GM10266 (cell line): Measurements from ENCODE around the gene SYDE1.
"Not testable (repeated sequence)": the region's sequence is repeated elsewhere in the genome, so short reads cannot be mapped to it uniquely, and the experiment has no call there.

ENCODE experiments used
- DNase-seq: peaks from one replicate; pipeline ENCODE4 v3.0.0; 2012; ENCODE audit errors: extremely low spot score
- TF ChIP-seq, protein P1 (sequence below): IDR thresholded peaks from 2 replicates; pipeline ENCODE4 v1.5.1; 2012; ENCODE audit warnings: mild to moderate bottlenecking, low read depth; ENCODE audit not compliant: control insufficient read depth, insufficient read depth; ENCODE audit errors: missing control alignments

Gene SYDE1

GRCh38 chr19:15087182-15087581, 20.0 kb upstream of the SYDE1 start:
- no peak for DNase-seq
- TF ChIP-seq, protein P1, sequence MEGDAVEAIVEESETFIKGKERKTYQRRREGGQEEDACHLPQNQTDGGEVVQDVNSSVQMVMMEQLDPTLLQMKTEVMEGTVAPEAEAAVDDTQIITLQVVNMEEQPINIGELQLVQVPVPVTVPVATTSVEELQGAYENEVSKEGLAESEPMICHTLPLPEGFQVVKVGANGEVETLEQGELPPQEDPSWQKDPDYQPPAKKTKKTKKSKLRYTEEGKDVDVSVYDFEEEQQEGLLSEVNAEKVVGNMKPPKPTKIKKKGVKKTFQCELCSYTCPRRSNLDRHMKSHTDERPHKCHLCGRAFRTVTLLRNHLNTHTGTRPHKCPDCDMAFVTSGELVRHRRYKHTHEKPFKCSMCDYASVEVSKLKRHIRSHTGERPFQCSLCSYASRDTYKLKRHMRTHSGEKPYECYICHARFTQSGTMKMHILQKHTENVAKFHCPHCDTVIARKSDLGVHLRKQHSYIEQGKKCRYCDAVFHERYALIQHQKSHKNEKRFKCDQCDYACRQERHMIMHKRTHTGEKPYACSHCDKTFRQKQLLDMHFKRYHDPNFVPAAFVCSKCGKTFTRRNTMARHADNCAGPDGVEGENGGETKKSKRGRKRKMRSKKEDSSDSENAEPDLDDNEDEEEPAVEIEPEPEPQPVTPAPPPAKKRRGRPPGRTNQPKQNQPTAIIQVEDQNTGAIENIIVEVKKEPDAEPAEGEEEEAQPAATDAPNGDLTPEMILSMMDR: no peak

DNA sequence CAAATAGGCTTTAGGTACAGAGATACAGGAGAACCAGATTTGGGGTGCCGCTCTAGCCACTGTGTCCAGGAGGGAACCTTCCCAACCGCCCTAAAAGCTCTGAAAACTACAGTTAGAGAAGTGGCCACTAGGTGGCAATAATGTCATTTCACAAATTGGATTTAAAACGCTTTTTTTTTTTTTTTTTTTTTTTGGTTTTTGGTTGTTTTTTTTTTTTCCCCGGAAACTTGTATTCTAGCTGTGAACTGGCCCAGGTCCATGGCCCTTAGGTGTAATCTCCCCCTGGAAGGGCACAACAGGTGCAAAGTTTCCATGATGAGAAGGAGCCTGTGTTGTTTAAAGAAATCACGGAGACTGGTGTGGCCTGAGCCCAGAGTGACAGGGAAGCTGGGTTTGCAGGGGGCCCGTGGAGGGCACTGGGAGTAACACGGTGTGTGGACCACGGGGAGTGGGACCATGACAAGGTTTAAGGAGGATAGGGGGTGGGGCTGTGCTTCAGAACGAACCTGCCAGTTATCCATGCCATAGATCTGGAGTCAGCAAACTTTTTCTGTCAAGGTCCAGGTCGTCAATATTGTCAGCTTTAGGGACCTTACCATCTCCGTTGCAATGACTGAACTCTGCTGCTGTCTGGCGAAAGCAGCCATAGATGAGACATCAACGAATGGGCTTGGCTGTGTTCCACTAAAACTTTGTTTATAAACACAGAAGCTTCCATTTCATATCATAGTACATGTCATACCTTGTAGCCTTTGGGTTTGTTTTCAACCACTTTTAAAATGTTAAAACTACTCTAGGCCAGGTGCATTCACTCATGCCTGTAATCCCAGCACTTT, 15.1 kb upstream of the SYDE1 start:
- TF ChIP-seq, protein P1: peak; percentile 64
- DNase-seq: no peak

- no peak for DNase-seq
- TF ChIP-seq, protein P1: no peak
Observed at GRCh38 chr19:15093001-15093400, 14.2 kb upstream of the SYDE1 start.

- TF ChIP-seq, protein P1: no peak
- DNase-seq: no peak
Observed at GRCh38 chr19:15096223-15096622, 11.0 kb upstream of the SYDE1 start.

DNA sequence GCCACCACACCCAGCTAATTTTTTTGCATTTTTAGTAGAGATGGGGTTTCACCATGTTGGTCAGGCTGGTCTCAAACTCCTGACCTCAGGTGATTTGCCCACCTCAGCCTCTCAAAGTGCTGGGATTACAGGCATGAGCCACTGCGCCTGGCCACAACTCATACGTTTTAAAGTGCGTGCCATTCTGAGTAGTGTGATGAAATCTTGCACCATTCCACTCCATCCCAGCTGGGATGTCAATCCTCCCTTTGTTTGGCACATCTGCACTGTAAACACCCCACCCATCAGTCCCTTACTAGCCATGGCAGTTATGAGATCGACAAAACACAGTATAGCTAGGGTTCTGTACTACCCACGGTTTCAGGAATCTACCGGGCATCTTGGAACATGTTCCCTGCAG, 9.2 kb upstream of the SYDE1 start:
- DNase-seq: not testable (repeated sequence)

- DNase-seq: no peak
- TF ChIP-seq, protein P1: no peak
Observed at GRCh38 chr19:15098460-15098859, 8.7 kb upstream of the SYDE1 start.

DNA sequence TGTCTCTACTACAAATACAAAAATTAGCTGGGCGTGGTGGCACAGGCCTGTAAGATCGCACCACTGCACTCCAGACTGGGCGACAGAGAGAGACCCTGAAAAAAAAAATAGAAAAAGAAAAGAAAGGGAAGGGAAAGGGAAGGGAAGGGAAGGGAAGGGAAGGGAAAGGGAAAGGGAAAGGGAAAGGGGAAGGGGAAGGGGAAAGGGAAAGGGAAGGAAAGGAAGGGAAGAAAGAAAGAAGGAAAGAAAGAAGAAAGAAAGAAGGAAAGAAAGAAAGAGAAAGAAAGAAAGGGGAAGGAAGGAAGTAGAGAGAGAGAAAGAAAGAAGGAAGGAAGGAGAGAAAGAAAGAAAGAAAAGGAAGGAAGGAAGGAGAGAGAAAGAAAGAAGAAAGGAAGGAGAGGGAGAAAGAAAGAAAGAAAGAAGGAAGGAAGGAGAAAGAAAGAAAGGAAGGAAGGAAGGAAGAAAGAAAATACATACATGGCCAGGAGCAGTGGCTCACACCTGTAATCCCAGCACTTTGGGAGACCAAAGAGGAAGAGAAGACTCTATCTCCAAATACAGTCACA, 8.1 kb upstream of the SYDE1 start:
- DNase-seq: no peak

More for the DNA sequence above, 8.1 kb upstream of the SYDE1 start:
- TF ChIP-seq, protein P1: no peak
